ENCODE results near the gene GAL3ST3. TPM values are rescaled to one million over a fixed set of nuclear protein-coding genes. Genes with fewer than 3 reads are reported as not detected.

The GAL3ST3 gene
- polyA plus RNA-seq, 3 donors: not detected

DNA sequence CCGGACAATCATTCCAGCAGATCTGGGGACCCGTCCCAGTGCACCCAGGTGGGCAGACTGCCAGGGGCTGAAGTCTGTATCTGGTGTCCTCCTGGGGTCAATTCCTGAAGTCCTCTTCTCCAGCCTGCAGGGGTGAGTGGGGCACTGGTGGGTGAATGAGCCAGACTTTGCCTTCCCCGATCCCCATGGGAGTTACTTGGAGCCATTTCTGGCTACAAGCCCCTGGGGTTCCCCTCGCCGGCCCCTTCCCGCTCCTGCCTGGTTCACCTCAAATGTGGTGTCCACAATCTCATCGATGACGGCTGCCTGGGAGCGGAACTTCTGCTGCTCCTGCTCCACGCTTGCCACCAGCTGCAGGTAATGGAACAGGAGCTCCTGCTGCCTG lies 32.2 kb downstream of the GAL3ST3 start:
- no peak overlapping the region for H3K4me2 ChIP-seq (replicated peaks; ENCODE audit: extremely low read depth, low read length, poor library complexity, severe bottlenecking)
- Mint-ChIP-seq H3K9me3 (peaks cover 0 to 2% (median 0%) of the 10 kb centered on the region in 7 donors), H3K27ac (no peak overlapping the region), H3K4me1 (peaks cover 55% of the 10 kb centered on the region), H3K27me3 (ENCODE audit: low read depth in 3 of 3) (peaks cover 8 to 11% (median 10%) of the 10 kb centered on the region in 3 donors), H3K36me3 (peaks cover 20 to 29% of the 10 kb centered on the region in 2 donors), H3K4me3 (no peak overlapping the region)
- H2AFZ ChIP-seq (ENCODE audit: insufficient read depth, low read depth, low read length, poor library complexity, severe bottlenecking): no peak overlapping the region
- intact Hi-C loops (cut with micrococcal nuclease): no loop called here
- no peak overlapping the region for H3K27ac ChIP-seq (ENCODE audit: low read depth in 1 of 2, low read length in 2 of 2)
- H3K9ac ChIP-seq (ENCODE audit: insufficient read depth, low read length, poor library complexity, severe bottlenecking): no peak overlapping the region
- H3K4me3 ChIP-seq (replicated peaks in 1 of 3; ENCODE audit: low read depth in 2 of 3, low read length in 3 of 3): no peak overlapping the region
- H4K20me1 ChIP-seq (ENCODE audit: insufficient read depth, low read length): no peaks in the 10 kb centered on the region
- no peak for TF ChIP-seq CTCF (IDR thresholded peaks at IDR 0.05)
- WGBS (ENCODE audit: insufficient coverage): 96% methylated on average over 10 of the region's 10 CpGs
- DNase-seq: no peak
- peaks cover 58 to 59% of the 10 kb centered on the region in 2 donors for H3K4me1 ChIP-seq (ENCODE audit: control insufficient read depth in 1 of 2, insufficient read depth in 2 of 2, low read length in 2 of 2)
- peaks cover 11% of the 10 kb centered on the region for H3K79me2 ChIP-seq (ENCODE audit: insufficient read depth, low read length)
- H3K27me3 ChIP-seq (ENCODE audit: control insufficient read depth in 2 of 2, insufficient read depth in 2 of 2, low read length in 2 of 2): peaks cover 5% of the 10 kb centered on the region in 2 donors
- H3K36me3 ChIP-seq (replicated peaks in 1 of 2; ENCODE audit: control insufficient read depth in 1 of 2, insufficient read depth in 2 of 2, low read length in 2 of 2): peaks cover 8 to 9% of the 10 kb centered on the region in 2 donors
- H3K9me3 ChIP-seq (replicated peaks in 1 of 2; ENCODE audit: control insufficient read depth in 1 of 2, insufficient read depth in 1 of 2, low read length in 2 of 2): no peaks in the 10 kb centered on the region

- H2AFZ ChIP-seq (ENCODE audit: insufficient read depth, low read depth, low read length, poor library complexity, severe bottlenecking): no peak overlapping the region
- H3K9ac ChIP-seq (ENCODE audit: insufficient read depth, low read length, poor library complexity, severe bottlenecking): no peak overlapping the region
- H3K4me3 ChIP-seq (replicated peaks in 1 of 3; ENCODE audit: low read depth in 2 of 3, low read length in 3 of 3): no peak overlapping the region
- no peaks in the 10 kb centered on the region for H3K9me3 ChIP-seq (replicated peaks in 1 of 2; ENCODE audit: control insufficient read depth in 1 of 2, insufficient read depth in 1 of 2, low read length in 2 of 2)
- no peak overlapping the region for H3K27ac Mint-ChIP-seq
- H3K27me3 Mint-ChIP-seq (ENCODE audit: low read depth in 3 of 3): peaks cover 14 to 16% (median 16%) of the 10 kb centered on the region in 3 donors
- 93% methylated on average over 13 of the region's 18 CpGs for WGBS (ENCODE audit: insufficient coverage)
- no peak overlapping the region for H3K27ac ChIP-seq (ENCODE audit: low read depth in 1 of 2, low read length in 2 of 2)
- peaks cover 52% of the 10 kb centered on the region for H3K4me1 Mint-ChIP-seq
- H3K36me3 Mint-ChIP-seq: peaks cover 20 to 29% of the 10 kb centered on the region in 2 donors
- no peak for TF ChIP-seq CTCF (IDR thresholded peaks at IDR 0.05)
- no peak overlapping the region for H3K4me2 ChIP-seq (replicated peaks; ENCODE audit: extremely low read depth, low read length, poor library complexity, severe bottlenecking)
- intact Hi-C loops (cut with micrococcal nuclease): no loop called here
- H3K4me3 Mint-ChIP-seq: no peak overlapping the region
- peaks cover 10% of the 10 kb centered on the region in 2 donors for H3K27me3 ChIP-seq (ENCODE audit: control insufficient read depth in 2 of 2, insufficient read depth in 2 of 2, low read length in 2 of 2)
- H4K20me1 ChIP-seq (ENCODE audit: insufficient read depth, low read length): no peaks in the 10 kb centered on the region
- peaks cover 11% of the 10 kb centered on the region for H3K79me2 ChIP-seq (ENCODE audit: insufficient read depth, low read length)
- peaks cover 56 to 57% of the 10 kb centered on the region in 2 donors for H3K4me1 ChIP-seq (ENCODE audit: control insufficient read depth in 1 of 2, insufficient read depth in 2 of 2, low read length in 2 of 2)
- peaks cover 8 to 9% of the 10 kb centered on the region in 2 donors for H3K36me3 ChIP-seq (replicated peaks in 1 of 2; ENCODE audit: control insufficient read depth in 1 of 2, insufficient read depth in 2 of 2, low read length in 2 of 2)
- DNase-seq: no peak
- peaks cover 0 to 4% (median 0%) of the 10 kb centered on the region in 7 donors for H3K9me3 Mint-ChIP-seq
Measured at GRCh38 chr11:66015936-66016792, 32.8 kb downstream of the GAL3ST3 start.
